A549 (cell line): ENCODE measurements around the gene OCA2. TPM values are rescaled to one million over a fixed set of nuclear protein-coding genes. Genes with fewer than 3 reads are reported as not detected.

Source experiments
- ATAC-seq, 2 experiments: fragments of 200-7000 bp in 1 of 2; fragments of >200 bp in 1 of 2; cut with Nextera tagmentation in 1 of 2; cut with Tn5 transposase in 1 of 2; 3 replicates each; pipeline versions ENCODE4 v1.8.0 to v1.9.1; 2018 to 2020; ENCODE audit warnings: mild to moderate bottlenecking in 1 of 2, moderate library complexity in 1 of 2
- CTCF ChIA-PET: fragments of 300-600 bp; sonication (Branson Sonifier 250); formaldehyde crosslinking; extraction: SDS; loops from one replicate; lab custom pipeline; 2021; ENCODE audit warnings: antibody characterized with exemption, inconsistent platforms; lab: Yijun Ruan, JAX
- POLR2A ChIA-PET: fragments of 350-600 bp; formaldehyde crosslinking; extraction: SDS; loops from one replicate; lab custom pipeline; 2021; ENCODE audit warnings: antibody characterized with exemption, inconsistent platforms; lab: Yijun Ruan, JAX
- DNase-seq, 2 experiments: peaks; one replicate each; pipeline versions ENCODE4 v3.0.0 to v3.0.0-alpha.2; 2011 to 2016; ENCODE audit warnings: low read depth in 1 of 2, low spot score in 1 of 2
- FAIRE-seq: peaks from 2 replicates; lab custom pipeline; 2011; peaks lifted over from hg19 to GRCh38; lab: Jason Lieb, UNC
- H3K27ac ChIP-seq, 2 experiments: fragments of >200 bp; sonication (Bioruptor Twin); formaldehyde crosslinking; 3 replicates each; pipeline ENCODE4 v1.5.1; 2016 to 2017
- H3K4me1 ChIP-seq: fragments of >200 bp; sonication (Bioruptor Twin); formaldehyde crosslinking; 3 replicates; pipeline ENCODE4 v1.6.1; 2016
- H3K4me2 ChIP-seq: fragments of >200 bp; sonication (Bioruptor Twin); formaldehyde crosslinking; 3 replicates; pipeline ENCODE4 v1.6.1; 2016
- H3K4me3 ChIP-seq: fragments of >200 bp; sonication (Bioruptor Twin); formaldehyde crosslinking; 3 replicates; pipeline ENCODE4 v1.5.1; 2016
- H3K9me3 ChIP-seq: fragments of >200 bp; sonication (Bioruptor Twin); formaldehyde crosslinking; 3 replicates; pipeline ENCODE4 v1.6.1; 2016
- CBX2 ChIP-seq: fragments of 200-600 bp; sonication (generic); IDR thresholded peaks from 2 replicates; pipeline ENCODE4 v1.6.1; 2016; ENCODE audit warnings: low read depth, mild to moderate bottlenecking, borderline replicate concordance
- CBX8 ChIP-seq: fragments of 200-600 bp; sonication (generic); IDR thresholded peaks from 2 replicates; pipeline ENCODE4 v1.6.1; 2016
- CEBPB ChIP-seq, 2 experiments: fragments of >200 bp in 1 of 2; sonication (Bioruptor Twin) in 1 of 2; formaldehyde crosslinking in 1 of 2; IDR thresholded peaks; 2 replicates each; pipeline ENCODE4 v1.6.1; 2012 to 2016
- CHD2 ChIP-seq: fragments of 150-350 bp; IDR thresholded peaks from 2 replicates; pipeline ENCODE4 v1.6.1; 2014; ENCODE audit warnings: low read length; ENCODE audit not compliant: partially characterized antibody
- CHD4 ChIP-seq: fragments of 200-600 bp; sonication (generic); IDR thresholded peaks from 2 replicates; pipeline ENCODE4 v1.6.1; 2016; ENCODE audit warnings: antibody characterized with exemption, mild to moderate bottlenecking, borderline replicate concordance
- EP300 ChIP-seq, 2 experiments: fragments of >200 bp; sonication (Bioruptor Twin); formaldehyde crosslinking; IDR thresholded peaks; 2 replicates in 1 of 2; 3 replicates in 1 of 2; pipeline ENCODE4 v1.6.1; 2016 to 2017
- ESRRA ChIP-seq: fragments of 150-350 bp; IDR thresholded peaks from 2 replicates; pipeline ENCODE4 v1.6.1; 2014; ENCODE audit warnings: mild to moderate bottlenecking, low read length, borderline replicate concordance
- FOSB ChIP-seq: fragments of 250-450 bp; sonication (Bioruptor Pico); IDR thresholded peaks from 2 replicates; pipeline ENCODE4 v1.5.0; 2020; ENCODE audit warnings: mild to moderate bottlenecking, moderate library complexity
- FOSL2 ChIP-seq, 2 experiments: fragments of 450-650 bp in 1 of 2; fragments of >200 bp in 1 of 2; sonication (Bioruptor Twin) in 1 of 2; formaldehyde crosslinking; IDR thresholded peaks; 2 replicates each; pipeline versions ENCODE4 v1.5.0 to v1.6.1; 2016 to 2020; ENCODE audit warnings: mild to moderate bottlenecking in 1 of 2, moderate library complexity in 1 of 2
- GATA3 ChIP-seq: IDR thresholded peaks from 2 replicates; pipeline ENCODE4 v1.6.1; 2012; ENCODE audit warnings: borderline replicate concordance
- HDAC2 ChIP-seq: fragments of 200-600 bp; sonication (generic); IDR thresholded peaks from 2 replicates; pipeline ENCODE4 v1.6.1; 2016
- HOXB13 ChIP-seq: fragments of 250-450 bp; sonication (Bioruptor Pico); IDR thresholded peaks from 2 replicates; pipeline ENCODE4 v1.5.0; 2020; ENCODE audit warnings: low read depth, mild to moderate bottlenecking, moderate library complexity
- HOXB5 ChIP-seq: fragments of 250-450 bp; sonication (Bioruptor Pico); IDR thresholded peaks from 2 replicates; pipeline ENCODE4 v1.5.0; 2020; ENCODE audit warnings: mild to moderate bottlenecking, moderate library complexity
- KDM5A ChIP-seq: fragments of 200-600 bp; sonication (generic); IDR thresholded peaks from 2 replicates; pipeline ENCODE4 v1.6.1; 2016; ENCODE audit warnings: antibody characterized with exemption, mild to moderate bottlenecking
- MAZ ChIP-seq: fragments of 150-350 bp; IDR thresholded peaks from 2 replicates; pipeline ENCODE4 v1.6.1; 2014; ENCODE audit warnings: antibody characterized with exemption, low read depth, low read length, borderline replicate concordance
- NFE2L2 ChIP-seq: fragments of 150-350 bp; conservative IDR thresholded peaks from 2 replicates; pipeline ENCODE4 v1.6.1; 2014; ENCODE audit warnings: low read length
- NPAS2 ChIP-seq: fragments of 250-450 bp; sonication (Bioruptor Pico); IDR thresholded peaks from 2 replicates; pipeline ENCODE4 v1.8.0; 2022; ENCODE audit warnings: mild to moderate bottlenecking, moderate library complexity, borderline replicate concordance
- PHF8 ChIP-seq: fragments of 200-600 bp; sonication (generic); IDR thresholded peaks from 2 replicates; pipeline ENCODE4 v1.6.1; 2016; ENCODE audit warnings: low read depth, mild to moderate bottlenecking, antibody characterized with exemption, moderate library complexity, borderline replicate concordance
- RARB ChIP-seq: fragments of 250-450 bp; sonication (Bioruptor Pico); IDR thresholded peaks from 2 replicates; pipeline ENCODE4 v1.8.0; 2021; ENCODE audit warnings: mild to moderate bottlenecking, moderate library complexity
- SREBF2 ChIP-seq: fragments of 450-650 bp; IDR thresholded peaks from 2 replicates; pipeline ENCODE4 v1.6.1; 2014; ENCODE audit warnings: mild to moderate bottlenecking, moderate library complexity
- TFCP2L1 ChIP-seq: fragments of 250-450 bp; sonication (Bioruptor Pico); IDR thresholded peaks from 2 replicates; pipeline ENCODE4 v1.5.0; 2021; ENCODE audit warnings: mild to moderate bottlenecking
- ZC3H11A ChIP-seq: fragments of 450-650 bp; IDR thresholded peaks from 2 replicates; pipeline ENCODE4 v1.6.1; 2014; ENCODE audit warnings: antibody characterized with exemption, mild to moderate bottlenecking
- ZFP36 ChIP-seq: fragments of 450-650 bp; IDR thresholded peaks from 2 replicates; pipeline ENCODE4 v1.6.1; 2014; ENCODE audit warnings: borderline replicate concordance; ENCODE audit not compliant: partially characterized antibody
- ZSCAN20 ChIP-seq: fragments of 250-450 bp; sonication (Bioruptor Pico); IDR thresholded peaks from 2 replicates; pipeline ENCODE4 v1.8.0; 2022; ENCODE audit warnings: mild to moderate bottlenecking, moderate library complexity
- WGBS: methylation state at CpG from one replicate; pipeline ENCODE4 v1.1.6; 2017; ENCODE audit errors: missing lambda C conversion rate; 5-methylcytosine and 5-hydroxymethylcytosine counted together
- polyA plus RNA-seq, 4 experiments: library from polyadenylated mRNA; depleted of rRNA in 3 of 4; stranded (reverse); fragments of >200 nt; fragmentation: RNase III in 1 of 4; extraction: RNeasy Plus Mini Kit Qiagen cat#74134 plus additional on column Dnase treatment in 1 of 4; gene quantifications; 2 replicates in 3 of 4; 3 replicates in 1 of 4; pipeline ENCODE4 v1.2.3, GENCODE V29; 2011 to 2017
- TF ChIP-seq, protein P1 (sequence below): fragments of 150-350 bp; IDR thresholded peaks from 2 replicates; pipeline ENCODE4 v1.6.1; 2014; ENCODE audit warnings: low read depth, mild to moderate bottlenecking, low read length
- TF ChIP-seq, protein P2 (sequence below): IDR thresholded peaks from 2 replicates; pipeline ENCODE4 v1.6.1; 2012; ENCODE audit warnings: low read depth, borderline replicate concordance
- TF ChIP-seq, protein P3 (sequence below): fragments of 250-450 bp; sonication (Bioruptor Pico); IDR thresholded peaks from 2 replicates; pipeline ENCODE4 v1.5.0; 2021; ENCODE audit warnings: mild to moderate bottlenecking, moderate library complexity, borderline replicate concordance
- TF ChIP-seq, protein P4 (sequence below): fragments of >200 bp; sonication (Bioruptor Twin); formaldehyde crosslinking; IDR thresholded peaks from 3 replicates; pipeline ENCODE4 v1.5.1; 2016

Gene OCA2
- polyA plus RNA-seq, 2 of the 4 experiments (the other 2 are of a cell fraction): 0.17 to 0.25 TPM

DNA sequence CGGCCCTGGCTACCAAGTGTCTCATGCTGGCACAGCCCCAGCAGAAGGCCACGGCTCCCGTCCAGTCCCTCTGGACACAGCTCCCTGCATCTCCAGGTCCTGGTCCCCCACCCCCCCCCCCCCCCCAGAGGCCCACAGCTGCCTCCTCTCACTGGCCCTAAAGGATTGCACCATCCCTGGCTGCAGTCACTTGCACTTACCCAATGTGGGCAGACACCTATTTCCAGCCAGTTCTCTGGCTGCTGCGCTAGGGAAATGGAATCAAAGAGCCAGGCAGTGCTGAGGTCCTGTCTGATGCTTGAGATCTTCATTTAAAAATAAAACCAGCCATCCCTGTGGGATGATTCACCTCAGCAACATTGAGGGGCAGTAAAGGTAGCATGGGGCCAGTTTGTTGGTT, 346.4 kb downstream of the OCA2 start:
- FAIRE-seq (no peak), ATAC-seq (no peak), DNase-seq (no peak)
- H3K9me3 ChIP-seq: no peaks in the 10 kb centered on the region; the same call in 1 of the 3 replicates
- ChIA-PET CTCF (interaction anchor here (0.9 to 1.5 kb wide), 3 partner anchors 11 to 255 kb away, joined by 3 read pairs; no protein-coding TSS in a partner anchor), POLR2A (no interaction called here)
- no peak overlapping the region for H3K4me3 ChIP-seq
- 8% methylated on average over 1 of the region's 4 CpGs for WGBS
- no peak overlapping the region for H3K4me2 ChIP-seq
- H3K4me1 ChIP-seq: no peaks in the 10 kb centered on the region
- no peak for TF ChIP-seq FOSB (CRISPR knock-in tag)
- TF ChIP-seq CHD2: no peak
- TF ChIP-seq EP300 (IDR thresholded peaks at IDR 0.05): no peak
- TF ChIP-seq, protein P1, sequence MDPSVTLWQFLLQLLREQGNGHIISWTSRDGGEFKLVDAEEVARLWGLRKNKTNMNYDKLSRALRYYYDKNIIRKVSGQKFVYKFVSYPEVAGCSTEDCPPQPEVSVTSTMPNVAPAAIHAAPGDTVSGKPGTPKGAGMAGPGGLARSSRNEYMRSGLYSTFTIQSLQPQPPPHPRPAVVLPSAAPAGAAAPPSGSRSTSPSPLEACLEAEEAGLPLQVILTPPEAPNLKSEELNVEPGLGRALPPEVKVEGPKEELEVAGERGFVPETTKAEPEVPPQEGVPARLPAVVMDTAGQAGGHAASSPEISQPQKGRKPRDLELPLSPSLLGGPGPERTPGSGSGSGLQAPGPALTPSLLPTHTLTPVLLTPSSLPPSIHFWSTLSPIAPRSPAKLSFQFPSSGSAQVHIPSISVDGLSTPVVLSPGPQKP: no peak
- no peak for TF ChIP-seq ZC3H11A
- no peak for TF ChIP-seq TFCP2L1 (CRISPR knock-in tag)
- no peak for TF ChIP-seq ZSCAN20 (CRISPR knock-in tag)
- TF ChIP-seq PHF8: no peak
- TF ChIP-seq GATA3: no peak
- TF ChIP-seq CBX2: no peak
- no peak for TF ChIP-seq HDAC2
- TF ChIP-seq KDM5A: no peak
- H3K27ac ChIP-seq: no peak overlapping the region

DNA sequence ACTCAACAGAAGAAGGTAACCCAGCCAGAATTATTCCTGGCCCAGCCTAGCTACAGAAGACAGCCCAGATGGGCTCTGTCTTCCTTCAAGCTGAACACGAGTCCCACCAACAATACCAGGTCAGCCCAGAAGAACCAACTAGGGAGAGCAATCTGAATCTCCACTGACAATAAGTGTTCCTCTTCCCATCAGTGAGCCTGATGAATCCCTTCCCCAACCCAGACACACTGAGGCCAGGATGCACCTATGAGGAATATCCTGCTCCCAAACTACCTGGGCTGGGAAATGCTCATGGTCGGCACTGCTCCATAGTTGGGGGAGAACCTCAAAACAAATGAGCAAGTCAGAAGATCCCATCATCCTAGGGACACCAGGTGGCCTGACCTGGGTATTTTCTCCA, 351.1 kb downstream of the OCA2 start:
- POLR2A ChIA-PET: no interaction called here
- no peak overlapping the region for H3K4me3 ChIP-seq
- H3K4me2 ChIP-seq: no peak overlapping the region
- TF ChIP-seq MAZ: no peak
- no peak for TF ChIP-seq RARB (CRISPR knock-in tag)
- TF ChIP-seq HOXB5 (CRISPR knock-in tag): no peak
- no peak for TF ChIP-seq HOXB13 (CRISPR knock-in tag)
- TF ChIP-seq CEBPB (IDR thresholded peaks at IDR 0.05): no peak
- TF ChIP-seq EP300 (IDR thresholded peaks at IDR 0.05): no peak
- TF ChIP-seq, protein P2, sequence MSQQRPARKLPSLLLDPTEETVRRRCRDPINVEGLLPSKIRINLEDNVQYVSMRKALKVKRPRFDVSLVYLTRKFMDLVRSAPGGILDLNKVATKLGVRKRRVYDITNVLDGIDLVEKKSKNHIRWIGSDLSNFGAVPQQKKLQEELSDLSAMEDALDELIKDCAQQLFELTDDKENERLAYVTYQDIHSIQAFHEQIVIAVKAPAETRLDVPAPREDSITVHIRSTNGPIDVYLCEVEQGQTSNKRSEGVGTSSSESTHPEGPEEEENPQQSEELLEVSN: no peak
- WGBS: 4% methylated on average over 2 of the region's 2 CpGs
- CTCF ChIA-PET: no interaction called here
- H3K4me1 ChIP-seq: no peaks in the 10 kb centered on the region
- no peak for DNase-seq
- no peak overlapping the region for H3K27ac ChIP-seq
- peaks cover 5% of the 10 kb centered on the region; the same call in 1 of the 3 replicates for H3K9me3 ChIP-seq
- ATAC-seq: no peak
- FAIRE-seq: no peak

DNA sequence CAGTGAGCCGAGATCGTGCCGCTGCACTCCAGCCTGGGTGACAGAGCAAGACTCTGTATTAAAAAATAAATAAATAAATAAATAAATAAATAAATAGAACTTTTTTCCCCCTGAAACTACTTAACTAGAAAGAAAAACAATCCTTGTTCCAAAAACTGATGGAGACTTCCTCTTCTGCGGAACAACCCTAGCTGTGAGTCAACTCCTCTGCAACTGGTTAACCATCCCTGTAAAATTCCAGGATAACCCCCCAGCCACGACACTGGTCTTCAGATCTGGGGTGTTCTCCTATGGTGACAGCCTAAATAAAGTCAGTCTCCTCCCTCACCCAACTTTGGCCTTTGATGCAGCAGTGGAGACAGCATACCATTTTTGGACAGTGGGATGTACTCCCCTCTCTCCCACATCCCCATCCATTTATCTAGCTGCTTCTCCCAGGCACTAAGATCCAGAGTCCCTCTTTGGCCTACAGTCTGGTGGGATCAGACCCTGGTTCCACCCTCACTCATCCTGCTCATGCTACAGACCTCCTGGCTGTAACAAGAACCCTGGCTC, 352.6 kb downstream of the OCA2 start:
- H3K4me3 ChIP-seq: no peak overlapping the region
- H3K9me3 ChIP-seq: peaks cover 5% of the 10 kb centered on the region; the same call in 1 of the 3 replicates
- no peak for DNase-seq
- ChIA-PET POLR2A (no interaction called here), CTCF (no interaction called here)
- H3K4me2 ChIP-seq: no peak overlapping the region
- H3K4me1 ChIP-seq: no peaks in the 10 kb centered on the region
- WGBS: 34% methylated on average over 5 of the region's 5 CpGs
- no peak for FAIRE-seq
- no peak overlapping the region for H3K27ac ChIP-seq
- no peak for ATAC-seq
- TF ChIP-seq HDAC2 (no peak), SREBF2 (no peak), CHD4 (no peak), NFE2L2 (no peak), NPAS2 (CRISPR knock-in tag) (no peak), CBX8 (no peak), EP300 (IDR thresholded peaks at IDR 0.05) (no peak), FOSL2 (IDR thresholded peaks at IDR 0.05) (no peak), FOSL2 (CRISPR knock-in tag; IDR thresholded peaks at IDR 0.05) (no peak), ESRRA (no peak), CHD2 (no peak), ZFP36 (no peak)
- TF ChIP-seq, protein P3, sequence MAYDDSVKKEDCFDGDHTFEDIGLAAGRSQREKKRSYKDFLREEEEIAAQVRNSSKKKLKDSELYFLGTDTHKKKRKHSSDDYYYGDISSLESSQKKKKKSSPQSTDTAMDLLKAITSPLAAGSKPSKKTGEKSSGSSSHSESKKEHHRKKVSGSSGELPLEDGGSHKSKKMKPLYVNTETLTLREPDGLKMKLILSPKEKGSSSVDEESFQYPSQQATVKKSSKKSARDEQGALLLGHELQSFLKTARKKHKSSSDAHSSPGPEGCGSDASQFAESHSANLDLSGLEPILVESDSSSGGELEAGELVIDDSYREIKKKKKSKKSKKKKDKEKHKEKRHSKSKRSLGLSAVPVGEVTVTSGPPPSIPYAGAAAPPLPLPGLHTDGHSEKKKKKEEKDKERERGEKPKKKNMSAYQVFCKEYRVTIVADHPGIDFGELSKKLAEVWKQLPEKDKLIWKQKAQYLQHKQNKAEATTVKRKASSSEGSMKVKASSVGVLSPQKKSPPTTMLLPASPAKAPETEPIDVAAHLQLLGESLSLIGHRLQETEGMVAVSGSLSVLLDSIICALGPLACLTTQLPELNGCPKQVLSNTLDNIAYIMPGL (CRISPR knock-in tag): no peak
- TF ChIP-seq, protein P1: no peak
- TF ChIP-seq, protein P4, sequence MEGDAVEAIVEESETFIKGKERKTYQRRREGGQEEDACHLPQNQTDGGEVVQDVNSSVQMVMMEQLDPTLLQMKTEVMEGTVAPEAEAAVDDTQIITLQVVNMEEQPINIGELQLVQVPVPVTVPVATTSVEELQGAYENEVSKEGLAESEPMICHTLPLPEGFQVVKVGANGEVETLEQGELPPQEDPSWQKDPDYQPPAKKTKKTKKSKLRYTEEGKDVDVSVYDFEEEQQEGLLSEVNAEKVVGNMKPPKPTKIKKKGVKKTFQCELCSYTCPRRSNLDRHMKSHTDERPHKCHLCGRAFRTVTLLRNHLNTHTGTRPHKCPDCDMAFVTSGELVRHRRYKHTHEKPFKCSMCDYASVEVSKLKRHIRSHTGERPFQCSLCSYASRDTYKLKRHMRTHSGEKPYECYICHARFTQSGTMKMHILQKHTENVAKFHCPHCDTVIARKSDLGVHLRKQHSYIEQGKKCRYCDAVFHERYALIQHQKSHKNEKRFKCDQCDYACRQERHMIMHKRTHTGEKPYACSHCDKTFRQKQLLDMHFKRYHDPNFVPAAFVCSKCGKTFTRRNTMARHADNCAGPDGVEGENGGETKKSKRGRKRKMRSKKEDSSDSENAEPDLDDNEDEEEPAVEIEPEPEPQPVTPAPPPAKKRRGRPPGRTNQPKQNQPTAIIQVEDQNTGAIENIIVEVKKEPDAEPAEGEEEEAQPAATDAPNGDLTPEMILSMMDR: no peak
